Measurements from ENCODE around the gene GLUL.
"Not testable (repeated sequence)": the region's sequence is repeated elsewhere in the genome, so short reads cannot be mapped to it uniquely, and the experiment has no call there.

GLUL gene

GRCh38 chr1:182392050-182393028 is 749 bp upstream of the GLUL start:
- DNase-seq, result peak; percentile 60

- no peak for DNase-seq
Measured at GRCh38 chr1:182391028-182391361, 595 bp downstream of the GLUL start.

- no peak for DNase-seq
Measured at GRCh38 chr1:182389619-182390047, 2.0 kb downstream of the GLUL start.

- DNase-seq, result no peak
Measured at GRCh38 chr1:182388392-182389134, 3.0 kb downstream of the GLUL start.

GRCh38 chr1:182387566-182387965 is 4.0 kb downstream of the GLUL start:
- DNase-seq, result no peak

GRCh38 chr1:182386980-182387379 is 4.6 kb downstream of the GLUL start:
- no peak for DNase-seq

- DNase-seq, result no peak
Measured at GRCh38 chr1:182385885-182386853, 5.4 kb downstream of the GLUL start.

- no peak for DNase-seq
Measured at GRCh38 chr1:182384387-182384960, 7.1 kb downstream of the GLUL start.

- no peak for DNase-seq
Measured at GRCh38 chr1:182383934-182384333, 7.7 kb downstream of the GLUL start.

GRCh38 chr1:182383037-182383661 is 8.4 kb downstream of the GLUL start:
- DNase-seq, result no peak

GRCh38 chr1:182381962-182382819 is 9.4 kb downstream of the GLUL start:
- no peak for DNase-seq

- no peak for DNase-seq
Measured at GRCh38 chr1:182380199-182380598, 11.4 kb downstream of the GLUL start.

GRCh38 chr1:182379781-182380180 is 11.8 kb downstream of the GLUL start:
- not testable (repeated sequence) for DNase-seq

- DNase-seq, result no peak
Measured at GRCh38 chr1:182376936-182377574, 14.5 kb downstream of the GLUL start.

GRCh38 chr1:182374101-182374834 is 17.3 kb downstream of the GLUL start:
- DNase-seq, result no peak

GRCh38 chr1:182370532-182370931 is 21.1 kb downstream of the GLUL start:
- DNase-seq, result no peak

- no peak for DNase-seq
Measured at GRCh38 chr1:182368903-182369302, 22.7 kb downstream of the GLUL start.

- DNase-seq, result no peak
Measured at GRCh38 chr1:182368358-182368757, 23.2 kb downstream of the GLUL start.

GRCh38 chr1:182367926-182368325 is 23.7 kb downstream of the GLUL start:
- no peak for DNase-seq

GRCh38 chr1:182366596-182366995 is 25.0 kb downstream of the GLUL start:
- DNase-seq, result no peak
